ENCODE results near the gene ICAM2.
"Not testable (repeated sequence)": the region's sequence is repeated elsewhere in the genome, so short reads cannot be mapped to it uniquely, and the experiment has no call there.

The ICAM2 gene

GRCh38 chr17:64028874-64029464, 8.5 kb upstream of the ICAM2 start:
- in situ Hi-C loops (cut with HindIII; ENCODE audit: low sequenced_read_pairs), result loop anchor here (10.0 kb wide), 1 partner anchor 246 kb away; no protein-coding TSS in a partner anchor
- no peak overlapping the region for H3K4me3 ChIP-seq (ENCODE audit: low read depth, low read length)
- peak; percentile 34 for DNase-seq (ENCODE audit: low read depth)
- peak; percentile 79 for TF ChIP-seq CTCF (IDR thresholded peaks at IDR 0.05; ENCODE audit: low read depth, low read length, missing control alignments)

- in situ Hi-C loops (cut with HindIII; ENCODE audit: low sequenced_read_pairs), result loop anchor here (10.0 kb wide), 1 partner anchor 249 kb away; no protein-coding TSS in a partner anchor
- DNase-seq (ENCODE audit: low read depth), result peak; percentile 18
- peak; percentile 95 for TF ChIP-seq CTCF (IDR thresholded peaks at IDR 0.05; ENCODE audit: low read depth, low read length, missing control alignments)
- no peak overlapping the region for H3K4me3 ChIP-seq (ENCODE audit: low read depth, low read length)
Observed at GRCh38 chr17:64025732-64026294, 5.4 kb upstream of the ICAM2 start.

- H3K4me3 ChIP-seq (ENCODE audit: low read depth, low read length), result no peak overlapping the region
- TF ChIP-seq CTCF (IDR thresholded peaks at IDR 0.05; ENCODE audit: low read depth, low read length, missing control alignments), result no peak
- no peak for DNase-seq (ENCODE audit: low read depth)
- in situ Hi-C loops (cut with HindIII; ENCODE audit: low sequenced_read_pairs), result loop anchor here (10.0 kb wide), 1 partner anchor 250 kb away; no protein-coding TSS in a partner anchor
Observed at GRCh38 chr17:64024781-64025731, 4.6 kb upstream of the ICAM2 start.

GRCh38 chr17:64024215-64024654, 3.8 kb upstream of the ICAM2 start:
- H3K4me3 ChIP-seq (ENCODE audit: low read depth, low read length), result no peak overlapping the region
- in situ Hi-C loops (cut with HindIII; ENCODE audit: low sequenced_read_pairs), result loop anchor here (10.0 kb wide), 1 partner anchor 251 kb away; no protein-coding TSS in a partner anchor
- no peak for DNase-seq (ENCODE audit: low read depth)
- no peak for TF ChIP-seq CTCF (IDR thresholded peaks at IDR 0.05; ENCODE audit: low read depth, low read length, missing control alignments)

- in situ Hi-C loops (cut with HindIII; ENCODE audit: low sequenced_read_pairs), result loop anchor here (10.0 kb wide), 1 partner anchor 252 kb away; no protein-coding TSS in a partner anchor
- no peak for DNase-seq (ENCODE audit: low read depth)
- TF ChIP-seq CTCF (IDR thresholded peaks at IDR 0.05; ENCODE audit: low read depth, low read length, missing control alignments), result no peak
- no peak overlapping the region for H3K4me3 ChIP-seq (ENCODE audit: low read depth, low read length)
Observed at GRCh38 chr17:64022611-64023063, 2.2 kb upstream of the ICAM2 start.

GRCh38 chr17:64019551-64019961, 877 bp downstream of the ICAM2 start:
- in situ Hi-C loops (cut with HindIII; ENCODE audit: low sequenced_read_pairs), result loop anchor here (5.0 kb wide), 1 partner anchor 77 kb away; no protein-coding TSS in a partner anchor
- not testable (repeated sequence) for DNase-seq (ENCODE audit: low read depth); H3K4me3 ChIP-seq (ENCODE audit: low read depth, low read length)

All from astrocyte of the cerebellum (primary cell).